H1 (cell line): ENCODE results near the gene CADPS. TPM values are rescaled to one million over a fixed set of nuclear protein-coding genes. Genes with fewer than 3 reads are reported as not detected.

Experiments used
- CHD7 ChIP-seq: fragments of 300-600 bp; sonication (generic); IDR thresholded peaks from 2 replicates; pipeline ENCODE4 v1.7.1; 2012; ENCODE audit warnings: low read length, moderate library complexity, mild to moderate bottlenecking, inconsistent platforms; ENCODE audit not compliant: insufficient replicate concordance
- MAFK ChIP-seq: IDR thresholded peaks from 2 replicates; pipeline ENCODE4 v1.6.1; 2012; ENCODE audit warnings: low read depth, mild to moderate bottlenecking, improper control_type of control experiment, low read length
- polyA plus RNA-seq, 7 experiments: library from polyadenylated mRNA; depleted of rRNA in 3 of 7; stranded (reverse) in 5 of 7; unstranded in 2 of 7; fragments of >200 nt in 5 of 7; fragments of 200-250 nt in 2 of 7; gene quantifications; 1 replicate in 5 of 7; 2 replicates in 1 of 7; 4 replicates in 1 of 7; pipeline versions ENCODE4 v1.2.1 to v1.2.3, GENCODE V29; 2011 to 2013; ENCODE audit warnings: missing spikeins in 2 of 7, mixed read lengths in 2 of 7
- total RNA-seq: library from RNA; stranded (reverse); fragmentation: NEBNext Ultra II Directional; extraction: Animal tissue kit (Norgen Biotek cat#: 25700); gene quantifications from 2 replicates; pipeline ENCODE4 v1.2.1, GENCODE V29; 2021

Gene CADPS
- total and polyA plus RNA-seq, 2 of the 8 experiments (the other 6 are each of a cell fraction or from before 2014, with no cell fraction given) = 7.1 to 10.2 TPM

- TF ChIP-seq CHD7 (no peak), MAFK (no peak)
- TF ChIP-seq, all 59 proteins: peak for 1
Observed at GRCh38 chr3:62811119-62811518, 64.1 kb downstream of the CADPS start (continued).
